OCI-LY7 (cell line): Measurements from ENCODE around the gene RBM33. TPM values are rescaled to one million over a fixed set of nuclear protein-coding genes. Genes with fewer than 3 reads are reported as not detected.
A peak's percentile ranks its signal among the peaks of the same experiment; 100 is the strongest.

Source experiments
- BruUV-seq: library from RNA; stranded (reverse); fragments of 400-500 nt; replicated peaks from 2 replicates; lab custom pipeline; 2021; lab: Mats Ljungman, UMichigan
- CTCF ChIA-PET: fragments of 300-600 bp; sonication (Branson Sonifier 250); formaldehyde crosslinking; loops from one replicate; lab custom pipeline; 2022; ENCODE audit warnings: antibody characterized with exemption; ENCODE audit not compliant: unreplicated experiment; lab: Charles Lee
- POLR2A ChIA-PET: fragments of 300-600 bp; sonication (Branson Sonifier 250); formaldehyde crosslinking; loops from one replicate; lab custom pipeline; 2022; ENCODE audit warnings: antibody characterized with exemption; lab: Charles Lee
- DNase-seq: peaks from one replicate; pipeline ENCODE4 v3.0.0-alpha.2; 2015; ENCODE audit warnings: low spot score
- H2AFZ ChIP-seq: fragments of 200-600 bp; sonication (generic), shearing (Covaris generic); 2 replicates; pipeline ENCODE4 v1.6.1; 2014; ENCODE audit warnings: mild to moderate bottlenecking, antibody characterized with exemption, low read length, moderate library complexity
- H3K27ac ChIP-seq: fragments of 200-600 bp; sonication (generic); 2 replicates; pipeline ENCODE4 v1.5.1; 2014; ENCODE audit warnings: mixed run types, low read depth, mild to moderate bottlenecking, moderate library complexity, low read length, inconsistent platforms; ENCODE audit not compliant: poor library complexity, severe bottlenecking
- H3K36me3 ChIP-seq: fragments of 200-600 bp; sonication (generic); 2 replicates; pipeline ENCODE4 v1.6.1; 2014; ENCODE audit warnings: mild to moderate bottlenecking, antibody characterized with exemption, low read length, moderate library complexity, mixed read lengths; ENCODE audit not compliant: insufficient read depth
- H3K4me1 ChIP-seq: fragments of 200-600 bp; sonication (generic); 2 replicates; pipeline ENCODE4 v1.5.1; 2014; ENCODE audit warnings: mild to moderate bottlenecking, low read length; ENCODE audit not compliant: insufficient read depth, poor library complexity, severe bottlenecking
- H3K4me2 ChIP-seq: fragments of 200-600 bp; sonication (generic); 2 replicates; pipeline ENCODE4 v1.6.1; 2014; ENCODE audit warnings: mild to moderate bottlenecking, low read length
- H3K4me3 ChIP-seq: fragments of 200-600 bp; sonication (generic); 2 replicates; pipeline ENCODE4 v1.5.1; 2014; ENCODE audit warnings: mild to moderate bottlenecking, low read depth, low read length; ENCODE audit not compliant: poor library complexity, severe bottlenecking
- H3K79me2 ChIP-seq: fragments of 200-600 bp; sonication (generic); 2 replicates; pipeline ENCODE4 v1.6.1; 2016; ENCODE audit warnings: low read depth, mild to moderate bottlenecking, low read length, moderate library complexity, mixed read lengths; ENCODE audit not compliant: insufficient read depth
- H3K9me2 ChIP-seq: fragments of 200-600 bp; sonication (generic); 2 replicates; pipeline ENCODE4 v1.6.1; 2016; ENCODE audit warnings: mild to moderate bottlenecking, low read length, mixed read lengths; ENCODE audit not compliant: insufficient read depth
- H3K9me3 ChIP-seq: fragments of 200-600 bp; sonication (generic); 2 replicates; pipeline ENCODE4 v1.6.1; 2014; ENCODE audit warnings: mild to moderate bottlenecking, mixed run types, low read length, mixed read lengths
- H4K20me1 ChIP-seq: fragments of 200-600 bp; sonication (generic); 2 replicates; pipeline ENCODE4 v1.6.1; 2014; ENCODE audit warnings: mild to moderate bottlenecking, antibody characterized with exemption, low read length, moderate library complexity, mixed read lengths; ENCODE audit not compliant: insufficient read depth
- CTCF ChIP-seq: fragments of 200-600 bp; sonication (generic); conservative IDR thresholded peaks from 2 replicates; pipeline ENCODE4 v1.5.1; 2014; ENCODE audit warnings: mild to moderate bottlenecking, antibody characterized with exemption, low read length, moderate library complexity, mixed read lengths
- EZH2phosphoT487 ChIP-seq: fragments of 200-600 bp; sonication (generic); IDR thresholded peaks from 2 replicates; pipeline ENCODE4 v1.6.1; 2018; ENCODE audit warnings: low read depth, borderline replicate concordance, mild to moderate bottlenecking, mixed run types, antibody characterized with exemption, low read length, moderate library complexity, mixed read lengths
- intact Hi-C: fragments of 100-400 bp; cut with micrococcal nuclease; formaldehyde crosslinking; loops from one replicate; pipeline ENCODE4 v1.10.0; 2022; ENCODE audit not compliant: unreplicated experiment
- total RNA-seq, 2 experiments: library from RNA; depleted of rRNA in 1 of 2; stranded (reverse); fragments of >200 nt in 1 of 2; shearing (Covaris generic) in 1 of 2; gene quantifications; 2 replicates each; pipeline ENCODE4 v1.2.3, GENCODE V29; 2014 to 2022

RBM33 gene
- total RNA-seq, 2 experiments from 2014 or later, result 67.6 to 127 TPM

GRCh38 chr7:155733582-155734444, 89.4 kb downstream of the RBM33 start:
- BruUV-seq, result no TSS peak
- Histone ChIP-seq H3K9me2 (no peaks in the 10 kb centered on the region), H2AFZ (no peak overlapping the region), H3K9me3 (no peaks in the 10 kb centered on the region), H3K36me3 (peaks cover 80% of the 10 kb centered on the region), H3K27ac (peak overlapping the region; percentile 6), H3K79me2 (peaks cover 25% of the 10 kb centered on the region; the same call in 1 of the 2 replicates), H3K4me3 (no peak overlapping the region), H3K4me1 (peaks cover 65% of the 10 kb centered on the region), H3K4me2 (peak overlapping the region; percentile 30), H4K20me1 (peaks cover 5% of the 10 kb centered on the region; the same call in 1 of the 2 replicates)
- DNase-seq, result peak; percentile 44
- intact Hi-C loops, result no loop called here
- TF ChIP-seq CTCF (no peak), EZH2phosphoT487 (no peak)
- CTCF ChIA-PET, result no interaction called here
- POLR2A ChIA-PET, result interaction anchor here (0.7 to 1.9 kb wide), 4 partner anchors 18 to 90 kb away, joined by 3 to 9 read pairs (median 4); partner anchors contain the start of gene RBM33

- Histone ChIP-seq H3K4me1 (peaks cover 60% of the 10 kb centered on the region), H3K79me2 (peaks cover 25% of the 10 kb centered on the region; the same call in 1 of the 2 replicates), H2AFZ (no peak overlapping the region), H3K36me3 (peaks cover 80% of the 10 kb centered on the region), H3K4me3 (no peak overlapping the region), H3K4me2 (no peak overlapping the region), H4K20me1 (peaks cover 5% of the 10 kb centered on the region; the same call in 1 of the 2 replicates), H3K9me3 (no peaks in the 10 kb centered on the region), H3K27ac (no peak overlapping the region), H3K9me2 (no peaks in the 10 kb centered on the region)
- TF ChIP-seq EZH2phosphoT487 (no peak), CTCF (no peak)
- intact Hi-C loops, result no loop called here
- BruUV-seq, result no TSS peak
- no peak for DNase-seq
- POLR2A ChIA-PET, result interaction anchor here (0.7 to 1.1 kb wide), 3 partner anchors 18 to 90 kb away, joined by 3 to 5 read pairs (median 3); partner anchors contain the start of gene RBM33
- CTCF ChIA-PET, result no interaction called here
Observed at GRCh38 chr7:155734445-155734809, 90.0 kb downstream of the RBM33 start.
